H1 (cell line): ENCODE measurements around the gene KCNIP2. TPM values are rescaled to one million over a fixed set of nuclear protein-coding genes. Genes with fewer than 3 reads are reported as not detected.

Experiments used
- CTCF ChIA-PET: fragments of 300-600 bp; sonication (Branson Sonifier 250); formaldehyde crosslinking; loops from one replicate; lab custom pipeline; 2021; ENCODE audit not compliant: partially characterized antibody; lab: Charles Lee
- POLR2A ChIA-PET: fragments of 300-600 bp; sonication (Branson Sonifier 250); formaldehyde crosslinking; loops from one replicate; lab custom pipeline; 2021; ENCODE audit warnings: inconsistent platforms; ENCODE audit not compliant: partially characterized antibody; lab: Charles Lee
- DNase-seq, 2 experiments: peaks; one replicate each; pipeline versions ENCODE4 v3.0.0 to v3.0.0-alpha.2; 2010 to 2022; ENCODE audit warnings: low spot score in 2 of 2, low read depth in 1 of 2, mixed read lengths in 1 of 2
- FAIRE-seq: peaks from 2 replicates; lab custom pipeline; 2011; peaks lifted over from hg19 to GRCh38; lab: Jason Lieb, UNC
- H2AFZ ChIP-seq: 2 replicates; pipeline ENCODE4 v1.8.1; 2012; ENCODE audit warnings: low read length, inconsistent platforms
- H2AK5ac ChIP-seq: 2 replicates; pipeline ENCODE4 v1.6.1; 2013; ENCODE audit warnings: low read depth, low read length
- H2BK120ac ChIP-seq: replicated peaks from 2 replicates; pipeline ENCODE3; 2013; ENCODE audit warnings: low read depth, low read length, inconsistent platforms
- H2BK12ac ChIP-seq: 2 replicates; pipeline ENCODE4 v1.6.1; 2013; ENCODE audit warnings: low read depth, low read length
- H2BK15ac ChIP-seq: 2 replicates; pipeline ENCODE4 v1.6.1; 2013; ENCODE audit warnings: low read length
- H2BK20ac ChIP-seq: 2 replicates; pipeline ENCODE4 v1.6.1; 2013; ENCODE audit warnings: low read length
- H2BK5ac ChIP-seq: 2 replicates; pipeline ENCODE4 v1.6.1; 2013; ENCODE audit warnings: low read depth, low read length
- H3K14ac ChIP-seq: 2 replicates; pipeline ENCODE4 v1.6.1; 2013; ENCODE audit warnings: inconsistent platforms; ENCODE audit not compliant: insufficient read length
- H3K18ac ChIP-seq: 2 replicates; pipeline ENCODE4 v1.6.1; 2013; ENCODE audit warnings: low read length; ENCODE audit errors: extremely low read depth
- H3K23ac ChIP-seq: 2 replicates; pipeline ENCODE4 v1.6.1; 2013; ENCODE audit warnings: inconsistent platforms; ENCODE audit not compliant: insufficient read length
- H3K23me2 ChIP-seq: 2 replicates; pipeline ENCODE4 v1.6.1; 2013; ENCODE audit warnings: low read depth, low read length
- H3K27ac ChIP-seq: 2 replicates; pipeline ENCODE4 v1.6.1; 2011; ENCODE audit warnings: low read depth, low read length, inconsistent platforms
- H3K27me3 ChIP-seq, 4 experiments: replicated peaks in 1 of 4; 1 replicate in 1 of 4; 2 replicates in 3 of 4; pipeline versions ENCODE4 v1.6.1 to v1.8.1; 2011 to 2013; ENCODE audit warnings: low read length in 3 of 4, mild to moderate bottlenecking in 3 of 4, inconsistent platforms in 2 of 4, mixed read lengths in 2 of 4, moderate library complexity in 1 of 4; ENCODE audit not compliant: control insufficient read depth in 3 of 4, insufficient read depth in 3 of 4; ENCODE audit errors: extremely low read depth in 1 of 4
- H3K36me3 ChIP-seq, 4 experiments: 2 replicates each; pipeline versions ENCODE4 v1.6.1 to v1.8.1; 2011 to 2013; ENCODE audit warnings: mild to moderate bottlenecking in 4 of 4, low read length in 3 of 4, moderate library complexity in 2 of 4, control low read depth in 1 of 4, inconsistent platforms in 1 of 4; ENCODE audit not compliant: insufficient read depth in 4 of 4, control insufficient read depth in 2 of 4
- H3K4ac ChIP-seq: replicated peaks from 2 replicates; pipeline ENCODE3; 2013; ENCODE audit warnings: low read length, low read depth, mixed read lengths, inconsistent platforms; ENCODE audit not compliant: insufficient read length
- H3K4me1 ChIP-seq, 4 experiments: replicated peaks in 1 of 4; 1 replicate in 1 of 4; 2 replicates in 3 of 4; pipeline versions ENCODE4 v1.6.1 to v1.8.1; 2011 to 2013; ENCODE audit warnings: low read length in 3 of 4, inconsistent platforms in 2 of 4, mixed read lengths in 1 of 4; ENCODE audit not compliant: insufficient read depth in 4 of 4, control insufficient read depth in 3 of 4
- H3K4me2 ChIP-seq, 2 experiments: 2 replicates each; pipeline versions ENCODE4 v1.6.1 to v1.8.1; 2011 to 2013; ENCODE audit warnings: low read depth in 2 of 2, low read length in 2 of 2, control low read depth in 1 of 2, inconsistent platforms in 1 of 2, mild to moderate bottlenecking in 1 of 2; ENCODE audit not compliant: insufficient read depth in 1 of 2
- H3K4me3 ChIP-seq, 4 experiments: fragments of 200-600, 300-600 bp in 1 of 4; sonication (generic), shearing (Covaris generic), sonication (Bioruptor Twin) in 1 of 4; 2 replicates each; pipeline versions ENCODE4 v1.5.1 to v1.8.1; 2011 to 2016; ENCODE audit warnings: low read length in 4 of 4, low read depth in 3 of 4, control low read depth in 2 of 4, inconsistent platforms in 2 of 4, mild to moderate bottlenecking in 2 of 4, mixed read lengths in 1 of 4, moderate library complexity in 1 of 4; ENCODE audit not compliant: insufficient read depth in 2 of 4; ENCODE audit errors: extremely low read depth in 1 of 4
- H3K56ac ChIP-seq: replicated peaks from 2 replicates; pipeline ENCODE3; 2013; ENCODE audit warnings: low read depth, mild to moderate bottlenecking, mixed read lengths, low read length, inconsistent platforms; ENCODE audit not compliant: insufficient read length
- H3K79me1 ChIP-seq: 2 replicates; pipeline ENCODE4 v1.6.1; 2013; ENCODE audit warnings: low read depth, low read length, control low read depth
- H3K79me2 ChIP-seq, 2 experiments: 2 replicates each; pipeline versions ENCODE4 v1.6.1 to v1.8.1; 2012 to 2013; ENCODE audit warnings: low read length in 2 of 2, mild to moderate bottlenecking in 2 of 2, inconsistent platforms in 1 of 2; ENCODE audit not compliant: insufficient read depth in 2 of 2, control insufficient read depth in 1 of 2
- H3K9ac ChIP-seq, 4 experiments: replicated peaks in 1 of 4; 1 replicate in 1 of 4; 2 replicates in 3 of 4; pipeline versions ENCODE4 v1.6.1 to v1.8.1; 2011 to 2013; ENCODE audit warnings: low read depth in 3 of 4, low read length in 3 of 4, control low read depth in 2 of 4, mild to moderate bottlenecking in 2 of 4, moderate library complexity in 2 of 4, inconsistent platforms in 1 of 4; ENCODE audit errors: extremely low read depth in 1 of 4
- H3K9me3 ChIP-seq, 2 experiments: 2 replicates each; pipeline versions ENCODE4 v1.6.1 to v1.8.1; 2012 to 2013; ENCODE audit warnings: mild to moderate bottlenecking in 2 of 2, moderate library complexity in 2 of 2, control low read depth in 1 of 2, inconsistent platforms in 1 of 2, low read depth in 1 of 2, low read length in 1 of 2, mixed read lengths in 1 of 2; ENCODE audit not compliant: insufficient read depth in 2 of 2
- H4K20me1 ChIP-seq, 2 experiments: replicated peaks in 1 of 2; 2 replicates each; pipeline versions ENCODE3 to v1.8.1; 2011 to 2013; ENCODE audit warnings: inconsistent platforms in 2 of 2, low read length in 2 of 2, mild to moderate bottlenecking in 1 of 2; ENCODE audit not compliant: insufficient read depth in 2 of 2, control insufficient read depth in 1 of 2
- H4K5ac ChIP-seq: 2 replicates; pipeline ENCODE4 v1.6.1; 2013; ENCODE audit warnings: low read length, low read depth, mixed read lengths, inconsistent platforms; ENCODE audit not compliant: insufficient read length
- H4K8ac ChIP-seq: 2 replicates; pipeline ENCODE4 v1.8.0; 2013; ENCODE audit warnings: mild to moderate bottlenecking, moderate library complexity, low read length, inconsistent platforms; ENCODE audit not compliant: insufficient read depth; ENCODE audit errors: extremely low read depth
- H4K91ac ChIP-seq: replicated peaks from 2 replicates; pipeline ENCODE3; 2013; ENCODE audit warnings: low read length, mixed read lengths, inconsistent platforms; ENCODE audit not compliant: insufficient read length
- BACH1 ChIP-seq: IDR thresholded peaks from 2 replicates; pipeline ENCODE4 v1.6.1; 2012; ENCODE audit warnings: low read length, improper control_type of control experiment
- BRCA1 ChIP-seq: IDR thresholded peaks from 2 replicates; pipeline ENCODE4 v1.6.1; 2012; ENCODE audit warnings: low read depth, low read length, improper control_type of control experiment
- CBX8 ChIP-seq: fragments of 300-800, 300-1000 bp; sonication (generic); IDR thresholded peaks from 2 replicates; pipeline ENCODE4 v1.7.1; 2016; ENCODE audit warnings: low read depth, low read length, borderline replicate concordance
- GTF2F1 ChIP-seq: IDR thresholded peaks from 2 replicates; pipeline ENCODE4 v1.6.1; 2012; ENCODE audit warnings: low read depth, low read length, improper control_type of control experiment, borderline replicate concordance
- HDAC2 ChIP-seq, 2 experiments: fragments of 300-600 bp in 1 of 2; sonication (generic) in 1 of 2; IDR thresholded peaks; 2 replicates each; pipeline ENCODE4 v1.6.1; 2011 to 2012; ENCODE audit warnings: low read depth in 2 of 2, low read length in 2 of 2, mild to moderate bottlenecking in 2 of 2, moderate library complexity in 2 of 2, borderline replicate concordance in 1 of 2, inconsistent platforms in 1 of 2
- POLR2A ChIP-seq, 2 experiments: IDR thresholded peaks; 1 replicate in 1 of 2; 2 replicates in 1 of 2; pipeline ENCODE4 v1.6.1; 2011; ENCODE audit warnings: low read depth in 2 of 2, low read length in 2 of 2, mild to moderate bottlenecking in 2 of 2; ENCODE audit errors: control extremely low read depth in 1 of 2
- SAP30 ChIP-seq: fragments of 300-600 bp; sonication (generic); IDR thresholded peaks from 2 replicates; pipeline ENCODE4 v1.7.1; 2012; ENCODE audit warnings: low read length, moderate library complexity, mild to moderate bottlenecking, inconsistent platforms; ENCODE audit not compliant: insufficient read depth, insufficient replicate concordance
- SIN3A ChIP-seq, 2 experiments: IDR thresholded peaks in 1 of 2; conservative IDR thresholded peaks in 1 of 2; 2 replicates each; pipeline ENCODE4 v1.6.1; 2011 to 2012; ENCODE audit warnings: low read length in 2 of 2, improper control_type of control experiment in 1 of 2, low read depth in 1 of 2, mild to moderate bottlenecking in 1 of 2
- SIRT6 ChIP-seq: IDR thresholded peaks from one replicate; pipeline ENCODE4 v1.7.1; 2012; ENCODE audit warnings: low read length, inconsistent platforms
- SP4 ChIP-seq: IDR thresholded peaks from 2 replicates; pipeline ENCODE4 v1.6.1; 2012; ENCODE audit warnings: low read length, inconsistent platforms
- TAF1 ChIP-seq: IDR thresholded peaks from 2 replicates; pipeline ENCODE4 v1.6.1; 2011; ENCODE audit warnings: mild to moderate bottlenecking, low read depth, low read length
- WGBS, 2 experiments: shearing (Covaris generic) in 1 of 2; methylation state at CpG; one replicate each; pipeline versions ENCODE4 v1.1.6 to v1.1.7; 2013 to 2015; ENCODE audit warnings: low lambda C conversion rate in 2 of 2, mixed read lengths in 2 of 2, inconsistent platforms in 1 of 2, low coverage in 1 of 2, missing lambda C conversion rate in 1 of 2; ENCODE audit not compliant: insufficient replicate concordance in 2 of 2, insufficient coverage in 1 of 2, insufficient read length in 1 of 2; ENCODE audit errors: extremely low coverage in 1 of 2, missing lambda C conversion rate in 1 of 2; 5-methylcytosine and 5-hydroxymethylcytosine counted together
- polyA plus RNA-seq, 7 experiments: library from polyadenylated mRNA; depleted of rRNA in 3 of 7; stranded (reverse) in 5 of 7; unstranded in 2 of 7; fragments of >200 nt in 5 of 7; fragments of 200-250 nt in 2 of 7; gene quantifications; 1 replicate in 5 of 7; 2 replicates in 1 of 7; 4 replicates in 1 of 7; pipeline versions ENCODE4 v1.2.1 to v1.2.3, GENCODE V29; 2011 to 2013; ENCODE audit warnings: missing spikeins in 2 of 7, mixed read lengths in 2 of 7
- total RNA-seq: library from RNA; stranded (reverse); fragmentation: NEBNext Ultra II Directional; extraction: Animal tissue kit (Norgen Biotek cat#: 25700); gene quantifications from 2 replicates; pipeline ENCODE4 v1.2.1, GENCODE V29; 2021
- TF ChIP-seq, protein P1 (sequence below): IDR thresholded peaks from 2 replicates; pipeline ENCODE4 v1.6.1; 2011; ENCODE audit warnings: low read length, improper control_type of control experiment

The KCNIP2 gene
- total and polyA plus RNA-seq, 2 of the 8 experiments (the other 6 are each of a cell fraction or from before 2014, with no cell fraction given), result 2.7 to 6.0 TPM

DNA sequence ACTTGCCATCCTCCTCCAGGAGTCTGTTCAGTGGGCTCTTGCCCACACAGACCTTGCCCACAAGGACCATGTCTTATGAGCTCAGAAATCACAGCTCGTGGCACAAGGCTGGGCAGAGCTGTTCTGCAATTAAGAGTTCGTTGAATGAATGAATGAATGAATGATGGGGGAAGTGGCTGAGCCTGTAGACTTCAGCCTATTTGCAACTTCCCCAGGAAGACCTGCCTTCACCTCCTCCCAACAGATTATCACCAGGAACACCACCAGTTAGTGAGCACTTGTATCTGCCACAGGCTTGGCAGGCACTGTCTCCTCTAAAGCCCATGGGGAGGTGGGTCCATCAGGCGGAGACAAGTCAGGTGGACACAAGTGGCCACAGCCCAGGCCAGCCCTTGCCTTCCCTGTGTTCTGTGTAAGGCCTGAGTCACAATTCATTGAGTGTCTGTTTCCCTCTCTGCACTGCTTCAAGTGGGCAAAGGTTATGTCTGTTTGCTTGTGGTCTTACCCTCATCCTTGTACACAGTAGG lies 65.9 kb downstream of the KCNIP2 start:
- 88% methylated on average over 3 of the region's 3 CpGs; no CpG with 5 or more reads in 1 of the 2 experiments for WGBS, 2 experiments
- Histone ChIP-seq H4K8ac (no peak overlapping the region), H3K27me3 (peaks cover 47 to 69% (median 61%) of the 10 kb centered on the region in 4 experiments)
- TF ChIP-seq GTF2F1, result no peak
- no peak for TF ChIP-seq HDAC2 (IDR thresholded peaks at IDR 0.05; ENCODE audit: borderline replicate concordance in 1 of 2, low read depth in 2 of 2, low read length in 2 of 2)
- TF ChIP-seq SAP30, result no peak
- TF ChIP-seq TAF1, result no peak
- no peak for TF ChIP-seq POLR2A (IDR thresholded peaks at IDR 0.05; ENCODE audit: control extremely low read depth in 1 of 2, low read depth in 2 of 2, low read length in 2 of 2)
- TF ChIP-seq CBX8, result no peak
- no peak for TF ChIP-seq BRCA1
- TF ChIP-seq, protein P1, sequence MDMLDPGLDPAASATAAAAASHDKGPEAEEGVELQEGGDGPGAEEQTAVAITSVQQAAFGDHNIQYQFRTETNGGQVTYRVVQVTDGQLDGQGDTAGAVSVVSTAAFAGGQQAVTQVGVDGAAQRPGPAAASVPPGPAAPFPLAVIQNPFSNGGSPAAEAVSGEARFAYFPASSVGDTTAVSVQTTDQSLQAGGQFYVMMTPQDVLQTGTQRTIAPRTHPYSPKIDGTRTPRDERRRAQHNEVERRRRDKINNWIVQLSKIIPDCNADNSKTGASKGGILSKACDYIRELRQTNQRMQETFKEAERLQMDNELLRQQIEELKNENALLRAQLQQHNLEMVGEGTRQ, result no peak
- TF ChIP-seq SP4, result no peak
- TF ChIP-seq BACH1, result no peak
- TF ChIP-seq SIN3A (conservative IDR thresholded peaks at IDR 0.05 in 1 of 2, IDR thresholded peaks at IDR 0.05 in 1 of 2; ENCODE audit: low read depth in 1 of 2, low read length in 2 of 2), result no peak
- no peak for TF ChIP-seq SIRT6

More for the DNA sequence above, 65.9 kb downstream of the KCNIP2 start:
- H2BK5ac ChIP-seq, result no peak overlapping the region
- H3K56ac ChIP-seq, result no peak overlapping the region
- H3K4me3 ChIP-seq, result no peak overlapping the region
- FAIRE-seq (no peak), DNase-seq (no peak)
- no peak overlapping the region for H2BK120ac ChIP-seq
- peak overlapping the region in 1 of 2 experiments; percentile 91; a peak in 1 of 4 replicates for H3K4me2 ChIP-seq
- no peak overlapping the region for H4K5ac ChIP-seq
- peaks cover 28% of the 10 kb centered on the region for H3K23me2 ChIP-seq
- H3K9me3 ChIP-seq, result no peaks in the 10 kb centered on the region
- CTCF ChIA-PET, result interaction anchor here (1.1 to 9.8 kb wide), 6 partner anchors 9 to 177 kb away, joined by 3 to 246 read pairs (median 10); partner anchors contain the start of gene FBXW4
- no peak overlapping the region; the same call in 1 of the 2 replicates for H2AK5ac ChIP-seq
- POLR2A ChIA-PET, result no interaction called here
- peaks cover 0 to 5% of the 10 kb centered on the region in 2 experiments; a peak in 1 of 4 replicates for H3K79me2 ChIP-seq
- H3K36me3 ChIP-seq, result no peaks in the 10 kb centered on the region; a peak in 1 of 8 replicates
- H3K4me1 ChIP-seq, result peaks cover 17 to 56% (median 37%) of the 10 kb centered on the region in 4 experiments
- H3K27ac ChIP-seq, result no peak overlapping the region
- no peak overlapping the region for H2BK15ac ChIP-seq
- peak overlapping the region; percentile 2; the same call in 1 of the 2 replicates for H2BK20ac ChIP-seq
- no peak overlapping the region for H2AFZ ChIP-seq
- H4K91ac ChIP-seq, result peak overlapping the region; percentile 22
- H3K14ac ChIP-seq, result no peak overlapping the region
- H3K9ac ChIP-seq, result no peak overlapping the region
- H2BK12ac ChIP-seq, result peak overlapping the region; percentile 29; the same call in 1 of the 2 replicates
- no peak overlapping the region for H3K4ac ChIP-seq
- H3K18ac ChIP-seq, result no peak overlapping the region; the same call in 1 of the 2 replicates
- no peak overlapping the region for H3K23ac ChIP-seq
- peaks cover 7% of the 10 kb centered on the region for H3K79me1 ChIP-seq
- H4K20me1 ChIP-seq, result peaks cover 15 to 29% of the 10 kb centered on the region in 2 experiments
